ENCODE data around the gene ZFP69.

DNA sequence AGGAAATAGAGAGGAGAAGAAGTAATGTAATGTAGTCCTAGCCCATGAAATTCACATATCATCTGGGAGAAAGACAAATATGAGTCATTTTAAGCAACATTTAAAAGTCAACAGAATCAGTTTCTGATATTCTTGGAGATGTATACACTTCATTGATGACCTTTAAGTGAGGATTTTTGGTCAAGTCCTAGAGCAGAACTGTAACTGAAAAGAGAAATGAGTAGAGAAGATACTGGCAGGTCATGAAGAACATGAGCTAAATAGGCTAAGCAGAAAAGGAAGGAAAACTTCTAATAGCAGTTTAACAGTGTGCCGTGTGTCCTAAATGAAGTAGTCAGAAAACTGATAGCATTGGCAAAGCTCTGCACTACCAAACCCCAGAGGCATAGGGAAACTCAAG is 22.2 kb upstream of the ZFP69 start:
- TF ChIP-seq, protein P1, sequence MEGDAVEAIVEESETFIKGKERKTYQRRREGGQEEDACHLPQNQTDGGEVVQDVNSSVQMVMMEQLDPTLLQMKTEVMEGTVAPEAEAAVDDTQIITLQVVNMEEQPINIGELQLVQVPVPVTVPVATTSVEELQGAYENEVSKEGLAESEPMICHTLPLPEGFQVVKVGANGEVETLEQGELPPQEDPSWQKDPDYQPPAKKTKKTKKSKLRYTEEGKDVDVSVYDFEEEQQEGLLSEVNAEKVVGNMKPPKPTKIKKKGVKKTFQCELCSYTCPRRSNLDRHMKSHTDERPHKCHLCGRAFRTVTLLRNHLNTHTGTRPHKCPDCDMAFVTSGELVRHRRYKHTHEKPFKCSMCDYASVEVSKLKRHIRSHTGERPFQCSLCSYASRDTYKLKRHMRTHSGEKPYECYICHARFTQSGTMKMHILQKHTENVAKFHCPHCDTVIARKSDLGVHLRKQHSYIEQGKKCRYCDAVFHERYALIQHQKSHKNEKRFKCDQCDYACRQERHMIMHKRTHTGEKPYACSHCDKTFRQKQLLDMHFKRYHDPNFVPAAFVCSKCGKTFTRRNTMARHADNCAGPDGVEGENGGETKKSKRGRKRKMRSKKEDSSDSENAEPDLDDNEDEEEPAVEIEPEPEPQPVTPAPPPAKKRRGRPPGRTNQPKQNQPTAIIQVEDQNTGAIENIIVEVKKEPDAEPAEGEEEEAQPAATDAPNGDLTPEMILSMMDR (IDR thresholded peaks at IDR 0.05; ENCODE audit: low read depth, low read length): no peak
- no peak for TF ChIP-seq EZH2phosphoT487 (IDR thresholded peaks at IDR 0.05; ENCODE audit: low read depth)
